ENCODE results near the gene RPS15.

GRCh38 chr19:1408300-1409203 is 29.6 kb upstream of the RPS15 start:
- TF ChIP-seq EZH2 (IDR thresholded peaks at IDR 0.05; ENCODE audit: borderline replicate concordance, low read length): no peak
- TF ChIP-seq CTCF (conservative IDR thresholded peaks at IDR 0.05 in 1 of 2, IDR thresholded peaks at IDR 0.05 in 1 of 2; ENCODE audit: extremely low read depth in 1 of 2, insufficient read depth in 1 of 2, low read depth in 1 of 2, low read length in 2 of 2): no peak
